ENCODE data around the gene EFCAB8.

DNA sequence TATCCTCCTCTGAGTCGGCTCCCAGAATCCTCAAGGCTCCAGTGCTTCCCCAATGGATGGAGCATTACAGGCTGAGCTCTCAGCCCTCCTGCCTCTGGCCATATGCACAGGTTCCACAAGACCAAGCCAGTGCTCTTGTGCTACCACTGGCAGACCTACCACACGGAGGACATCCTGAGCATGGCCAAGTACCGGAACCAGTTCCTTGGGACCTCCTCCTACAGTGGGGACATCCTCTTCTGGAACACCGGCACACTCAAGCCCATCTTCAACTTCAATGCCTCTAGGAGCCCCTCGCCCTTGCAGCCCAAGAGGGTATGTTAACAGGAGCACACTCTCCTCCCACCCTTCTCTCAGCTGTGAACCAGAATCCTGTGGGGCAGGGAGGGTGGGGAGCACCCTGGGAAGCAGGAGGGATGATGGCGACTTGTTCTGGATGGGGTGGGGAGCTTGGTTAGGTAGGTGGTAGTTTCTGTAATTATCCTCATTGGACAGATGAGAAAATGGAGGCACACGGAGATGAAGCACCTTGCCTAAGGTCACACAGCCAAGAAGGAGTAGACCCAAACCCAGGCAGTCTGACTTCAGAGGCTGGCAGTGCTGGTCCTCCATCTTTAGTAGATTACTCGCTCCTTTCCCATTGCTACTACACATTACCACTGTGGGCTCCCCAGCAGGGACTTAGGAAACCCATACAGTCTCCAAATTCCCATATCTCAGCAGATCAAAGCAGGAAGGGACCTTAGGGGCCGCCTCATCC is 58.6 kb downstream of the EFCAB8 start:
- TF ChIP-seq, protein P1, sequence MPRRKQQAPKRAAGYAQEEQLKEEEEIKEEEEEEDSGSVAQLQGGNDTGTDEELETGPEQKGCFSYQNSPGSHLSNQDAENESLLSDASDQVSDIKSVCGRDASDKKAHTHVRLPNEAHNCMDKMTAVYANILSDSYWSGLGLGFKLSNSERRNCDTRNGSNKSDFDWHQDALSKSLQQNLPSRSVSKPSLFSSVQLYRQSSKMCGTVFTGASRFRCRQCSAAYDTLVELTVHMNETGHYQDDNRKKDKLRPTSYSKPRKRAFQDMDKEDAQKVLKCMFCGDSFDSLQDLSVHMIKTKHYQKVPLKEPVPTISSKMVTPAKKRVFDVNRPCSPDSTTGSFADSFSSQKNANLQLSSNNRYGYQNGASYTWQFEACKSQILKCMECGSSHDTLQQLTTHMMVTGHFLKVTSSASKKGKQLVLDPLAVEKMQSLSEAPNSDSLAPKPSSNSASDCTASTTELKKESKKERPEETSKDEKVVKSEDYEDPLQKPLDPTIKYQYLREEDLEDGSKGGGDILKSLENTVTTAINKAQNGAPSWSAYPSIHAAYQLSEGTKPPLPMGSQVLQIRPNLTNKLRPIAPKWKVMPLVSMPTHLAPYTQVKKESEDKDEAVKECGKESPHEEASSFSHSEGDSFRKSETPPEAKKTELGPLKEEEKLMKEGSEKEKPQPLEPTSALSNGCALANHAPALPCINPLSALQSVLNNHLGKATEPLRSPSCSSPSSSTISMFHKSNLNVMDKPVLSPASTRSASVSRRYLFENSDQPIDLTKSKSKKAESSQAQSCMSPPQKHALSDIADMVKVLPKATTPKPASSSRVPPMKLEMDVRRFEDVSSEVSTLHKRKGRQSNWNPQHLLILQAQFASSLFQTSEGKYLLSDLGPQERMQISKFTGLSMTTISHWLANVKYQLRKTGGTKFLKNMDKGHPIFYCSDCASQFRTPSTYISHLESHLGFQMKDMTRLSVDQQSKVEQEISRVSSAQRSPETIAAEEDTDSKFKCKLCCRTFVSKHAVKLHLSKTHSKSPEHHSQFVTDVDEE (CRISPR knock-in tag; IDR thresholded peaks at IDR 0.05), result no peak
- TF ChIP-seq, protein P2, sequence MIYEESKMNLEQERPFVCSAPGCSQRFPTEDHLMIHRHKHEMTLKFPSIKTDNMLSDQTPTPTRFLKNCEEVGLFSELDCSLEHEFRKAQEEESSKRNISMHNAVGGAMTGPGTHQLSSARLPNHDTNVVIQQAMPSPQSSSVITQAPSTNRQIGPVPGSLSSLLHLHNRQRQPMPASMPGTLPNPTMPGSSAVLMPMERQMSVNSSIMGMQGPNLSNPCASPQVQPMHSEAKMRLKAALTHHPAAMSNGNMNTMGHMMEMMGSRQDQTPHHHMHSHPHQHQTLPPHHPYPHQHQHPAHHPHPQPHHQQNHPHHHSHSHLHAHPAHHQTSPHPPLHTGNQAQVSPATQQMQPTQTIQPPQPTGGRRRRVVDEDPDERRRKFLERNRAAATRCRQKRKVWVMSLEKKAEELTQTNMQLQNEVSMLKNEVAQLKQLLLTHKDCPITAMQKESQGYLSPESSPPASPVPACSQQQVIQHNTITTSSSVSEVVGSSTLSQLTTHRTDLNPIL (CRISPR knock-in tag; IDR thresholded peaks at IDR 0.05; ENCODE audit: low read depth), result no peak
- TF ChIP-seq ARNTL (CRISPR knock-in tag; IDR thresholded peaks at IDR 0.05; ENCODE audit: borderline replicate concordance, low read depth) (no peak), GLIS3 (CRISPR knock-in tag; IDR thresholded peaks at IDR 0.05) (no peak)
- TF ChIP-seq, protein P3, sequence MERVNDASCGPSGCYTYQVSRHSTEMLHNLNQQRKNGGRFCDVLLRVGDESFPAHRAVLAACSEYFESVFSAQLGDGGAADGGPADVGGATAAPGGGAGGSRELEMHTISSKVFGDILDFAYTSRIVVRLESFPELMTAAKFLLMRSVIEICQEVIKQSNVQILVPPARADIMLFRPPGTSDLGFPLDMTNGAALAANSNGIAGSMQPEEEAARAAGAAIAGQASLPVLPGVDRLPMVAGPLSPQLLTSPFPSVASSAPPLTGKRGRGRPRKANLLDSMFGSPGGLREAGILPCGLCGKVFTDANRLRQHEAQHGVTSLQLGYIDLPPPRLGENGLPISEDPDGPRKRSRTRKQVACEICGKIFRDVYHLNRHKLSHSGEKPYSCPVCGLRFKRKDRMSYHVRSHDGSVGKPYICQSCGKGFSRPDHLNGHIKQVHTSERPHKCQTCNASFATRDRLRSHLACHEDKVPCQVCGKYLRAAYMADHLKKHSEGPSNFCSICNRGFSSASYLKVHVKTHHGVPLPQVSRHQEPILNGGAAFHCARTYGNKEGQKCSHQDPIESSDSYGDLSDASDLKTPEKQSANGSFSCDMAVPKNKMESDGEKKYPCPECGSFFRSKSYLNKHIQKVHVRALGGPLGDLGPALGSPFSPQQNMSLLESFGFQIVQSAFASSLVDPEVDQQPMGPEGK (CRISPR knock-in tag; IDR thresholded peaks at IDR 0.05; ENCODE audit: borderline replicate concordance), result no peak

All from SK-N-SH treated with all-trans-retinoic acid at 6 μM for 48 hours (cell line).